Skeletal muscle tissue (tissue), 4 donors: Measurements from ENCODE around the gene ZNF609. TPM values are rescaled to one million over a fixed set of nuclear protein-coding genes. Genes with fewer than 3 reads are reported as not detected.

ENCODE experiments used
- H3K27ac ChIP-seq: one replicate; pipeline ENCODE4 v1.7.0; 2013; ENCODE audit warnings: mild to moderate bottlenecking, low read depth, low read length, inconsistent platforms
- H3K27me3 ChIP-seq, 3 donors: one replicate each; pipeline ENCODE4 v1.7.0; 2013; ENCODE audit warnings: low read length in 3 of 3; ENCODE audit not compliant: control insufficient read depth in 3 of 3, insufficient read depth in 3 of 3
- H3K36me3 ChIP-seq, 3 donors: one replicate each; pipeline ENCODE4 v1.7.0; 2013; ENCODE audit warnings: low read length in 3 of 3; ENCODE audit not compliant: control insufficient read depth in 3 of 3, insufficient read depth in 3 of 3
- H3K4me1 ChIP-seq, 3 donors: one replicate each; pipeline ENCODE4 v1.7.0; 2013; ENCODE audit warnings: low read length in 3 of 3, mild to moderate bottlenecking in 3 of 3; ENCODE audit not compliant: control insufficient read depth in 3 of 3, insufficient read depth in 3 of 3
- H3K4me3 ChIP-seq, 3 donors: one replicate each; pipeline ENCODE4 v1.7.0; 2013; ENCODE audit warnings: low read length in 3 of 3
- H3K9ac ChIP-seq, 3 donors: one replicate each; pipeline ENCODE4 v1.7.0; 2013; ENCODE audit warnings: low read length in 3 of 3, mild to moderate bottlenecking in 3 of 3, moderate library complexity in 2 of 3, low read depth in 1 of 3
- H3K9me3 ChIP-seq, 3 donors: one replicate each; pipeline ENCODE4 v1.7.0; 2013; ENCODE audit warnings: low read length in 3 of 3; ENCODE audit not compliant: control insufficient read depth in 3 of 3
- total RNA-seq: library from RNA; depleted of rRNA; stranded (reverse); fragments of >200 nt; gene quantifications from one replicate; pipeline ENCODE4 v1.2.3, GENCODE V29; 2014
- donor health status: Osteomylitis.

Gene ZNF609, protein sequence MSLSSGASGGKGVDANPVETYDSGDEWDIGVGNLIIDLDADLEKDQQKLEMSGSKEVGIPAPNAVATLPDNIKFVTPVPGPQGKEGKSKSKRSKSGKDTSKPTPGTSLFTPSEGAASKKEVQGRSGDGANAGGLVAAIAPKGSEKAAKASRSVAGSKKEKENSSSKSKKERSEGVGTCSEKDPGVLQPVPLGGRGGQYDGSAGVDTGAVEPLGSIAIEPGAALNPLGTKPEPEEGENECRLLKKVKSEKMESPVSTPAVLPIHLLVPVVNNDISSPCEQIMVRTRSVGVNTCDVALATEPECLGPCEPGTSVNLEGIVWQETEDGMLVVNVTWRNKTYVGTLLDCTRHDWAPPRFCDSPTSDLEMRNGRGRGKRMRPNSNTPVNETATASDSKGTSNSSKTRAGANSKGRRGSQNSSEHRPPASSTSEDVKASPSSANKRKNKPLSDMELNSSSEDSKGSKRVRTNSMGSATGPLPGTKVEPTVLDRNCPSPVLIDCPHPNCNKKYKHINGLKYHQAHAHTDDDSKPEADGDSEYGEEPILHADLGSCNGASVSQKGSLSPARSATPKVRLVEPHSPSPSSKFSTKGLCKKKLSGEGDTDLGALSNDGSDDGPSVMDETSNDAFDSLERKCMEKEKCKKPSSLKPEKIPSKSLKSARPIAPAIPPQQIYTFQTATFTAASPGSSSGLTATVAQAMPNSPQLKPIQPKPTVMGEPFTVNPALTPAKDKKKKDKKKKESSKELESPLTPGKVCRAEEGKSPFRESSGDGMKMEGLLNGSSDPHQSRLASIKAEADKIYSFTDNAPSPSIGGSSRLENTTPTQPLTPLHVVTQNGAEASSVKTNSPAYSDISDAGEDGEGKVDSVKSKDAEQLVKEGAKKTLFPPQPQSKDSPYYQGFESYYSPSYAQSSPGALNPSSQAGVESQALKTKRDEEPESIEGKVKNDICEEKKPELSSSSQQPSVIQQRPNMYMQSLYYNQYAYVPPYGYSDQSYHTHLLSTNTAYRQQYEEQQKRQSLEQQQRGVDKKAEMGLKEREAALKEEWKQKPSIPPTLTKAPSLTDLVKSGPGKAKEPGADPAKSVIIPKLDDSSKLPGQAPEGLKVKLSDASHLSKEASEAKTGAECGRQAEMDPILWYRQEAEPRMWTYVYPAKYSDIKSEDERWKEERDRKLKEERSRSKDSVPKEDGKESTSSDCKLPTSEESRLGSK (N-terminal part only)
- total RNA-seq, result 13.6 TPM

- Histone ChIP-seq H3K9ac (peak within 1 kb of the TSS; percentile 68 to 79 (median 75)), H3K36me3 (peaks cover 0 to 8% (median 0%) of the 10 kb centered on the region in 3 donors), H3K4me1 (peaks cover 34 to 37% (median 34%) of the 10 kb centered on the region in 3 donors), H3K27ac (peak within 1 kb of the TSS; percentile 52), H3K27me3 (no peaks in the 10 kb centered on the region), H3K9me3 (no peaks in the 10 kb centered on the region), H3K4me3 (peak within 1 kb of the TSS; percentile 75 to 78 (median 76))
Observed at GRCh38 chr15:64460206-64460723, at the start of gene ZNF609. Gene ZNF609, plus strand, starts transcription at chr15:64460578. Its CDS starts 38,842 bp downstream, at chr15:64499420.

- Histone ChIP-seq H3K36me3 (peaks cover 17 to 39% (median 22%) of the 10 kb centered on the region in 3 donors), H3K27me3 (no peaks in the 10 kb centered on the region), H3K9ac (no peak overlapping the region), H3K27ac (no peak overlapping the region), H3K4me3 (no peak overlapping the region), H3K4me1 (peaks cover 0 to 3% (median 0%) of the 10 kb centered on the region in 3 donors), H3K9me3 (no peaks in the 10 kb centered on the region)
Observed at GRCh38 chr15:64412216-64412615, 48.2 kb upstream of the ZNF609 start.

DNA sequence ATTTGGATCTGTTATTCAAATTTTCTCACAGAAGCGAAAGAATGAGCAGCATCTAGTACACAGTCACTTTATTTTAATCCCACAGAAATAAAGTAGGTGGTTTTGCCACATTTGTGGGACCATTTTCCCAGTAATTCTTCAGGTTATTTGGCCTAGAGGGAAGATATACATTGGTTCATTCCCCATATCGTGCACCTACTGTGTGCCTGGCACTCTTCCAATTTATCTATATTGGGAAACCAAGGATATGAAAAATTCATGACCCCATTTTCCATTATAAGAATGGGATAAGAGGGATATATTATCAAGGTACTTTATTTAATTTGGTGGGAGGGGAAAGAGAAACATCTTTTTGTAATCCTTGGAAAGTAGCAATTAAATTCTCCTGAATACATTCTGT is 37.7 kb upstream of the ZNF609 start:
- H3K9me3 ChIP-seq, result no peaks in the 10 kb centered on the region
- no peaks in the 10 kb centered on the region for H3K27me3 ChIP-seq
- no peaks in the 10 kb centered on the region for H3K4me1 ChIP-seq
- no peak overlapping the region for H3K4me3 ChIP-seq
- no peak overlapping the region for H3K27ac ChIP-seq
- H3K9ac ChIP-seq, result no peak overlapping the region
- peaks cover 8 to 24% (median 9%) of the 10 kb centered on the region in 3 donors for H3K36me3 ChIP-seq

DNA sequence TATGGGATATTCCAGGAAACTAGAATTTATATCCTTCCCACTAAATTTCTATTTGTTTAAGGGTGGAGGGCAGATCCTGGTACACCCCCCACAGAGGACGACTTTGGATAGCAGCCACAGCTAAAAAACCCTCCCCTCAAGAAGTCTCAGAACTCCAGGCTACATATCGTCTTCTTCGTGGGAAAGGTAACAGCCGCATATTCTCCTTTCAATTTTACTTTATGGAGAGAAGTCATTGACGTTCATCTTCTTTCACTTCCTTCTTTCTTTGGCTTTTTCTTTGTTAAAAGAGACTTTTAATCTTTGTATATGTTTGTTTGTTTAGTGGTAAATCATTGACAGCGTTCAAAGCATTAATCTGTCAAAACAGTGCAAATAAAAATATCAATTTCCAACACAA is 36.4 kb upstream of the ZNF609 start:
- no peaks in the 10 kb centered on the region for H3K4me1 ChIP-seq
- H3K4me3 ChIP-seq, result no peak overlapping the region
- no peak overlapping the region for H3K9ac ChIP-seq
- H3K36me3 ChIP-seq, result peaks cover 4 to 18% (median 9%) of the 10 kb centered on the region in 3 donors
- no peaks in the 10 kb centered on the region for H3K27me3 ChIP-seq
- H3K9me3 ChIP-seq, result no peaks in the 10 kb centered on the region
- no peak overlapping the region for H3K27ac ChIP-seq

GRCh38 chr15:64425221-64425620 is 35.2 kb upstream of the ZNF609 start:
- H3K9me3 ChIP-seq, result no peaks in the 10 kb centered on the region
- peaks cover 4 to 22% (median 9%) of the 10 kb centered on the region in 3 donors for H3K36me3 ChIP-seq
- H3K4me1 ChIP-seq, result peaks cover 0 to 3% (median 0%) of the 10 kb centered on the region in 3 donors
- H3K9ac ChIP-seq, result no peak overlapping the region
- H3K27me3 ChIP-seq, result no peaks in the 10 kb centered on the region
- H3K27ac ChIP-seq, result no peak overlapping the region
- H3K4me3 ChIP-seq, result no peak overlapping the region

DNA sequence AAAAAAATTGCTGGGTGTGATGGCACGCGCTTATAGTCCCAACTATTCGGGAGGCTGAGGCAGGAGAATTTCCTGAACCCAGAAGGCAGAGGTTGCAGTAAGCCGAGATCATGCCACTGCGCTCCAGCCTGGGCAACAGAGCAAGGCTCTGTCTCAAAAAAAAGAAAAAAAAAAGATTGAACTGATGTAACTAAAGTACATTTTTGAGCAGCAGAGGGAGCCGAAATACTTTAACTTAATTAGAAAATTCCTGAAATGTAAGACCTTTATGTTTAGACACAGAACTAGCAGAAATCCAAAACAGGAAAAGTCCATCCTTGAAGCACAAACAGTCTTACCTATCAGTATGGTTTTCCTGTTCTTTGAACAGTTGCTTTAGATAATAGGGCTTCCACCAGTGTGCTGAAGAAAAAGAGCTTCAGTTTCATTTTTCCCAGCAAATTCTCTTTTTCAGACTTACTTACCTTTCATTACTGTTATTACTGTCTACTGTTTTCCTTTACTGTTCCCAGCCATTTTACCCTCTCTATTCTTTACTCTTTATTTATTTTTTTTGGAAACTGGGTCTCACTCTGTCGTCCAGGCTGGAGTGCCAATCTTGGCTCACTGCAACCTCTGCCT is 33.4 kb upstream of the ZNF609 start:
- H3K36me3 ChIP-seq, result peaks cover 4 to 19% (median 7%) of the 10 kb centered on the region in 3 donors
- H3K27ac ChIP-seq, result no peak overlapping the region
- H3K9ac ChIP-seq, result no peak overlapping the region
- H3K9me3 ChIP-seq, result no peaks in the 10 kb centered on the region
- no peaks in the 10 kb centered on the region for H3K27me3 ChIP-seq
- H3K4me3 ChIP-seq, result no peak overlapping the region
- peaks cover 0 to 4% (median 0%) of the 10 kb centered on the region in 3 donors for H3K4me1 ChIP-seq

GRCh38 chr15:64429448-64429847 is 30.9 kb upstream of the ZNF609 start:
- Histone ChIP-seq H3K27ac (no peak overlapping the region), H3K9me3 (no peaks in the 10 kb centered on the region), H3K27me3 (no peaks in the 10 kb centered on the region), H3K9ac (no peak overlapping the region), H3K36me3 (peaks cover 3 to 16% (median 4%) of the 10 kb centered on the region in 3 donors), H3K4me3 (no peak overlapping the region), H3K4me1 (peaks cover 0 to 4% (median 0%) of the 10 kb centered on the region in 3 donors)

DNA sequence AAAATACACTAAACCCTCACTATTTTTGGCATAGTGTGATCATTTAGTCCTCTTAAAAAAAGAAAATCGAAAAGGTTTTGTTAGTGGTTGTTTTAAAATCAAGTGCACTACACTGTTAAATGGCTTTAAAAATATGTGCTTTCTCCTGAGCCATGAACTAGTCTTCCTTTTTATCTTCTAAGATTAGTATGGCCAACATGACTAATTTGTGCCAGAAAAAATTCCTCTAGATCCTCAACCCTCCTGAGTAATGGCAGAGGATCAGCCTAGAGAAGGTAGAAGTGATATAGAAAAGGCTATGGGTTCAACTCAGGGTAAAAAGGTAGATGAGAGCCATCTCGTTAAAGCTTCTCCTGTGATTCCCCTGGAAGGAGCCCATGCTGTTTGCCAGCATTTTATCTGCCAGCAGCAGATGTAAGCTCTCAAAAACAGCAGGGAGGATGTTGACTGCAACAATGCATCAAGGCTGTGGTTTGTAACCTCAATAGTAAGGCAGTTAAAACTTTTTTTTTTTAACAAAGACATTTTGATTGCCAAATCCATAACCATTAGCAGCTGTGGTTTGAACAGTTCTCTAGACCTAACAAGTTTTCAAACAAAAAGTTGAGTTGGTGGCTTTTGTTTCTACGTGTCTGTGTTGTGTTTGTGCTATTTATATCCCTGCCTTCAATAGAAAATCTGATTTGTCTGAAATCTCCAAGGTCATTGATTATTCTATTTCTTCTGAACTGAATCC is 30.2 kb upstream of the ZNF609 start:
- H3K4me1 ChIP-seq, result peaks cover 0 to 4% (median 0%) of the 10 kb centered on the region in 3 donors
- no peaks in the 10 kb centered on the region for H3K27me3 ChIP-seq
- no peaks in the 10 kb centered on the region for H3K9me3 ChIP-seq
- no peak overlapping the region for H3K27ac ChIP-seq
- no peak overlapping the region for H3K9ac ChIP-seq
- H3K36me3 ChIP-seq, result peaks cover 3 to 16% (median 4%) of the 10 kb centered on the region in 3 donors
- H3K4me3 ChIP-seq, result no peak overlapping the region
